SH-SY5Y (cell line): ENCODE results near the gene TNFRSF11A.

Experiments used
- GATA2 ChIP-seq: IDR thresholded peaks from 2 replicates; pipeline ENCODE4 v1.6.1; 2011; ENCODE audit warnings: mild to moderate bottlenecking, low read depth, low read length
- GATA3 ChIP-seq: IDR thresholded peaks from 2 replicates; pipeline ENCODE4 v1.6.1; 2011; ENCODE audit warnings: low read depth, mild to moderate bottlenecking, low read length, moderate library complexity

DNA sequence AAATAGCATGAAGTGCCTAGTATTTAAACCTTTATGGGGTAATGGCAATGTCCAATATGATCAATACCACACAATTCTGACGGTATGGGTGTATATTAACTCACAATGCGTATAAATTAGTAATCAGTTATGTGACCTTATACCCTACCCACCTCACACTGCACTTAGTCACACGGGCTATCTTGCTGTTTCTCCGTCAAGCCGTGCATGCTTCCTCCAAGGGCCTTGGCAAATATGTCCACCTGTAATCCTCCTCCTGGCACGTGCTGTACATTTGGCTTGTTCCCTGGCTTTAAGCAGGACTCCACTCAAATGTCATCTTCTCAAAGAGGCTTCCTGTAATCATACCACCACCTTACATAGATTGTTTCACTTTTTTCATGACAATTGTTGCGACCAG is 12.2 kb downstream of the TNFRSF11A start:
- no peak for TF ChIP-seq GATA2
- TF ChIP-seq GATA3 = no peak
